Measurements from ENCODE around the gene RAMP1.

Gene RAMP1

DNA sequence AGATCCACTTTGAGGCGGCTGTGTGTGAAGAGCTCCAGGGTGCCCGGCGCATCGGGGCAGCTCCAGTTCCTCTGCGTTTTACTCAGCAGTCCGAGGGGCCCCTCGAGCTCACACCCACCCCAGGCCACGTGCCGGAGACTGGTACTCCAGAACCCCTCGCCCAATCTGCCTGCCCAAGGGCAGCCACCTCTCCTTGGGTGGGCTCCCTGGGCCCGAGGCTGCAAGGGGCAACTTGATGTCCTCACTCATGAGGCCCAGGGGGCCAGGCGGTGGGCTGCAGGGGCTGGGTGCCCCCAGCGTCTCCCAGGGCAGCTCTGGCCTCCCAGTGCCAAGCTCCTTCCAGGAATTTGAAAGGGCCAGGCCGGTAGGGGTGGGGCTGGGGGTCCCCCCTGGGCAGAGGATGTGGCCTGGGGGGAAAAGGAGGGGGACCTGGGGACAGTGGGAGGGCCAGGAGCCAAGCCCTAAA, 16.7 kb downstream of the RAMP1 start:
- no peaks in the 10 kb centered on the region for H3K79me2 ChIP-seq (ENCODE audit: insufficient read depth, low read length)
- no peaks in the 10 kb centered on the region for H3K9me3 ChIP-seq (ENCODE audit: insufficient read depth, low read length)
- H3K27ac ChIP-seq (ENCODE audit: low read depth, low read length): no peak overlapping the region
- no peaks in the 10 kb centered on the region for H3K9me2 ChIP-seq (replicated peaks; ENCODE audit: insufficient read depth, low read length)
- no peaks in the 10 kb centered on the region for H3F3A ChIP-seq (ENCODE audit: insufficient read depth)
- H2AFZ ChIP-seq (ENCODE audit: low read depth, low read length, severe bottlenecking): no peak overlapping the region
- no peaks in the 10 kb centered on the region for H3K36me3 ChIP-seq (ENCODE audit: low read length)
- no peaks in the 10 kb centered on the region for H3K27me3 ChIP-seq (ENCODE audit: low read length)
- H3K9ac ChIP-seq (ENCODE audit: low read length): no peak overlapping the region
- no peaks in the 10 kb centered on the region for H4K20me1 ChIP-seq (ENCODE audit: low read depth, low read length)
- no peak overlapping the region for H3K4me3 ChIP-seq (ENCODE audit: insufficient read depth, low read length, poor library complexity, severe bottlenecking)
- no peak for TF ChIP-seq EZH2phosphoT487 (conservative IDR thresholded peaks at IDR 0.05; ENCODE audit: low read length)
- TF ChIP-seq, protein P1, sequence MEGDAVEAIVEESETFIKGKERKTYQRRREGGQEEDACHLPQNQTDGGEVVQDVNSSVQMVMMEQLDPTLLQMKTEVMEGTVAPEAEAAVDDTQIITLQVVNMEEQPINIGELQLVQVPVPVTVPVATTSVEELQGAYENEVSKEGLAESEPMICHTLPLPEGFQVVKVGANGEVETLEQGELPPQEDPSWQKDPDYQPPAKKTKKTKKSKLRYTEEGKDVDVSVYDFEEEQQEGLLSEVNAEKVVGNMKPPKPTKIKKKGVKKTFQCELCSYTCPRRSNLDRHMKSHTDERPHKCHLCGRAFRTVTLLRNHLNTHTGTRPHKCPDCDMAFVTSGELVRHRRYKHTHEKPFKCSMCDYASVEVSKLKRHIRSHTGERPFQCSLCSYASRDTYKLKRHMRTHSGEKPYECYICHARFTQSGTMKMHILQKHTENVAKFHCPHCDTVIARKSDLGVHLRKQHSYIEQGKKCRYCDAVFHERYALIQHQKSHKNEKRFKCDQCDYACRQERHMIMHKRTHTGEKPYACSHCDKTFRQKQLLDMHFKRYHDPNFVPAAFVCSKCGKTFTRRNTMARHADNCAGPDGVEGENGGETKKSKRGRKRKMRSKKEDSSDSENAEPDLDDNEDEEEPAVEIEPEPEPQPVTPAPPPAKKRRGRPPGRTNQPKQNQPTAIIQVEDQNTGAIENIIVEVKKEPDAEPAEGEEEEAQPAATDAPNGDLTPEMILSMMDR (IDR thresholded peaks at IDR 0.05; ENCODE audit: insufficient read depth, low read length, poor library complexity, severe bottlenecking): no peak
- H3K4me2 ChIP-seq (ENCODE audit: low read depth, low read length, poor library complexity, severe bottlenecking): no peak overlapping the region

DNA sequence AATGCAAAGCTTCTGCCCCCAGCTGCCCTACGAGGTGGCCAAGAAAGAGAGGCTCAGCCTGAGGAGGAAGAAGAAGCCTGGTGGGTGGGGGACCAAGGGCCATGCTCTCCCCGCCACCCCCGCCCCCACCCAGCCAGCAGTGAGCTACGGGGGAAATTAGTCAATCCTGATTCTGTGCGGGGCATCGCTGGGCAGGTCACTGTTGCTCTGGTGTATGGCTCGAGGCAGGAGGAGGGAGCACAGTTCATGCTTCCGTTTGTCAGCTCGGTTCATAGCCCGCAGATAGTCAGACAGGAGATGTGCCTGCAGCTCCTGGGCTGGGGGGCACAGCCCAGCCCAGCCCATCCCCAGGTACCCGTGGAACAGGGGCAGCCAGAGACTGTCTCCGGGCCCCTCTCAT, 17.1 kb downstream of the RAMP1 start:
- Histone ChIP-seq H3K27me3 (ENCODE audit: low read length) (no peaks in the 10 kb centered on the region), H3K4me3 (ENCODE audit: insufficient read depth, low read length, poor library complexity, severe bottlenecking) (no peak overlapping the region), H2AFZ (ENCODE audit: low read depth, low read length, severe bottlenecking) (no peak overlapping the region), H3K9me3 (ENCODE audit: insufficient read depth, low read length) (no peaks in the 10 kb centered on the region), H3K9ac (ENCODE audit: low read length) (no peak overlapping the region), H3K27ac (ENCODE audit: low read depth, low read length) (no peak overlapping the region), H3K9me2 (replicated peaks; ENCODE audit: insufficient read depth, low read length) (no peaks in the 10 kb centered on the region), H3K36me3 (ENCODE audit: low read length) (no peaks in the 10 kb centered on the region), H3F3A (ENCODE audit: insufficient read depth) (no peaks in the 10 kb centered on the region), H4K20me1 (ENCODE audit: low read depth, low read length) (no peaks in the 10 kb centered on the region), H3K4me2 (ENCODE audit: low read depth, low read length, poor library complexity, severe bottlenecking) (no peak overlapping the region), H3K79me2 (ENCODE audit: insufficient read depth, low read length) (no peaks in the 10 kb centered on the region)
- no peak for TF ChIP-seq EZH2phosphoT487 (conservative IDR thresholded peaks at IDR 0.05; ENCODE audit: low read length)
- TF ChIP-seq, protein P1 (IDR thresholded peaks at IDR 0.05; ENCODE audit: insufficient read depth, low read length, poor library complexity, severe bottlenecking): no peak

DNA sequence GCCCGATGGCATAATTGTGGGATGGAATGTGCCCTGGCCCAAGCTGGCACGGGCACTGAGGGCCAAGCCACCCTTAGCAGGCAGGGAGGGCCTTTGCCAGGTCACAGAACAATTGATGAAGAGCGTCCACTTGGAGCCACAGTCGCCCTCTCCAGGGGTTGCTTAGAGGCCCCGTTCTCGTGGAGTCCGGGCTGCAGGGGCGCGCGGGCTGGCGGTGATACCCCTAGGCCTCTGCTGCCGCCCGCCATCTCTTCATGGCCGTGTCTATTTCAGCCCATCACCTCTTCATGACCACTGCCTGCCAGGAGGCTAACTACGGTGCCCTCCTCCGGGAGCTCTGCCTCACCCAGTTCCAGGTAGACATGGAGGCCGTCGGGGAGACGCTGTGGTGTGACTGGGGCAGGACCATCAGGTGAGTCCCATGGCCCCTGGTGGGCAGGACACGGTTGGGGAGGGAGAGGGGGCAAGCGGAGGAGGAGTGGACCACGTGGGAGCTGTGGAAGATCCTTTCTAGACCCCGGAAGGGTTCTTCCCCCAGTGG, 17.6 kb downstream of the RAMP1 start:
- no peak overlapping the region for H2AFZ ChIP-seq (ENCODE audit: low read depth, low read length, severe bottlenecking)
- H3K4me3 ChIP-seq (ENCODE audit: insufficient read depth, low read length, poor library complexity, severe bottlenecking): no peak overlapping the region
- H3K36me3 ChIP-seq (ENCODE audit: low read length): no peaks in the 10 kb centered on the region
- no peaks in the 10 kb centered on the region for H3K9me3 ChIP-seq (ENCODE audit: insufficient read depth, low read length)
- H3K27me3 ChIP-seq (ENCODE audit: low read length): no peaks in the 10 kb centered on the region
- H3K4me2 ChIP-seq (ENCODE audit: low read depth, low read length, poor library complexity, severe bottlenecking): no peak overlapping the region
- H3F3A ChIP-seq (ENCODE audit: insufficient read depth): no peaks in the 10 kb centered on the region
- H3K79me2 ChIP-seq (ENCODE audit: insufficient read depth, low read length): no peaks in the 10 kb centered on the region
- H3K9me2 ChIP-seq (replicated peaks; ENCODE audit: insufficient read depth, low read length): no peaks in the 10 kb centered on the region
- TF ChIP-seq EZH2phosphoT487 (conservative IDR thresholded peaks at IDR 0.05; ENCODE audit: low read length): no peak
- TF ChIP-seq, protein P1 (IDR thresholded peaks at IDR 0.05; ENCODE audit: insufficient read depth, low read length, poor library complexity, severe bottlenecking): no peak
- H3K27ac ChIP-seq (ENCODE audit: low read depth, low read length): no peak overlapping the region
- H4K20me1 ChIP-seq (ENCODE audit: low read depth, low read length): no peaks in the 10 kb centered on the region
- no peak overlapping the region for H3K9ac ChIP-seq (ENCODE audit: low read length)

Measured in SU-DHL-6 (cell line).